T-cell (primary cell): ENCODE data around the gene PRDX4. TPM values are rescaled to one million over a fixed set of nuclear protein-coding genes. Genes with fewer than 3 reads are reported as not detected.

ENCODE experiments used
- ATAC-seq, 4 experiments: fragments of 200-7000 bp in 3 of 4; fragments of 150-1000 bp in 1 of 4; cut with Tn5 transposase; replicated peaks in 1 of 4; 1 replicate in 3 of 4; 2 replicates in 1 of 4; pipeline ENCODE4 v1.10.0; 2021; ENCODE audit warnings: moderate library complexity in 3 of 4, mild to moderate bottlenecking in 2 of 4, moderate number of reproducible peaks in 1 of 4
- CTCF ChIA-PET, 2 donors: fragments of 300-600 bp; sonication (Branson Sonifier 250); formaldehyde crosslinking; loops; one replicate each; lab custom pipeline; 2022; ENCODE audit warnings: antibody characterized with exemption in 2 of 2; lab: Charles Lee
- POLR2A ChIA-PET, 2 donors: fragments of 300-600 bp; sonication (Branson Sonifier 250); formaldehyde crosslinking; loops; one replicate each; lab custom pipeline; 2022; ENCODE audit warnings: antibody characterized with exemption in 2 of 2; lab: Charles Lee
- DNase-seq, 35 experiments: peaks; one replicate each; pipeline versions ENCODE4 v3.0.0 to v3.0.0-alpha.2; 2013 to 2023
- H3K27ac ChIP-seq: one replicate; pipeline ENCODE4 v1.5.1; 2013; ENCODE audit warnings: low read length
- H3K27me3 ChIP-seq, 2 experiments: replicated peaks in 1 of 2; 1 replicate in 1 of 2; 2 replicates in 1 of 2; pipeline versions ENCODE4 v1.6.1 to v1.7.0; 2013; ENCODE audit warnings: low read length in 1 of 2, mixed read lengths in 1 of 2; ENCODE audit not compliant: control insufficient read depth in 2 of 2, insufficient read depth in 2 of 2; ENCODE audit errors: extremely low read depth in 1 of 2
- H3K36me3 ChIP-seq, 2 donors: 1 replicate in 1 of 2; 2 replicates in 1 of 2; pipeline versions ENCODE4 v1.6.1 to v1.7.0; 2013; ENCODE audit warnings: low read length in 1 of 2; ENCODE audit not compliant: control insufficient read depth in 2 of 2, insufficient read depth in 1 of 2; ENCODE audit errors: extremely low read depth in 1 of 2
- H3K4me1 ChIP-seq, 2 experiments: 1 replicate in 1 of 2; 2 replicates in 1 of 2; pipeline versions ENCODE4 v1.6.1 to v1.7.0; 2013; ENCODE audit warnings: low read length in 2 of 2, mixed read lengths in 1 of 2; ENCODE audit not compliant: insufficient read depth in 2 of 2, control insufficient read depth in 1 of 2; ENCODE audit errors: extremely low read depth in 1 of 2
- H3K4me3 ChIP-seq, 2 donors: 1 replicate in 1 of 2; 2 replicates in 1 of 2; pipeline versions ENCODE4 v1.5.1 to v1.7.0; 2013; ENCODE audit warnings: mild to moderate bottlenecking in 2 of 2, low read length in 1 of 2, moderate library complexity in 1 of 2; ENCODE audit not compliant: control insufficient read depth in 1 of 2; ENCODE audit errors: extremely low read depth in 1 of 2
- H3K9me3 ChIP-seq: 2 replicates; pipeline ENCODE4 v1.7.0; 2013
- H3K27ac Mint-ChIP-seq, 2 donors: one replicate each; pipeline ENCODE4 v1.8.0; 2020 to 2021; ENCODE audit warnings: mild to moderate bottlenecking in 2 of 2, mixed read lengths in 2 of 2
- H3K27me3 Mint-ChIP-seq, 2 donors: one replicate each; pipeline ENCODE4 v1.8.0; 2021 to 2022; ENCODE audit warnings: mixed read lengths in 2 of 2
- H3K36me3 Mint-ChIP-seq: one replicate; pipeline ENCODE4 v1.8.0; 2021; ENCODE audit warnings: mixed read lengths
- H3K4me1 Mint-ChIP-seq, 3 donors: one replicate each; pipeline ENCODE4 v1.8.0; 2020 to 2022; ENCODE audit warnings: mixed read lengths in 3 of 3, mild to moderate bottlenecking in 1 of 3
- H3K4me3 Mint-ChIP-seq, 3 donors: one replicate each; pipeline ENCODE4 v1.8.0; 2020 to 2022; ENCODE audit warnings: mild to moderate bottlenecking in 3 of 3, mixed read lengths in 3 of 3, moderate library complexity in 3 of 3
- H3K9me3 Mint-ChIP-seq, 3 donors: one replicate each; pipeline ENCODE4 v1.8.0; 2020 to 2022; ENCODE audit warnings: mixed read lengths in 3 of 3
- WGBS: methylation state at CpG from one replicate; pipeline ENCODE4 v1.1.5; 2013; ENCODE audit warnings: missing lambda C conversion rate; ENCODE audit not compliant: insufficient coverage; 5-methylcytosine and 5-hydroxymethylcytosine counted together
- total RNA-seq, 35 experiments: library from RNA in 6 of 35; stranded (reverse) in 6 of 35; fragments of 120-200 nt in 1 of 35; gene quantifications; one replicate each; pipeline versions ENCODE4 v1.2.1 to v1.2.4 and lab custom pipeline; 2013 to 2026

Gene PRDX4
- total RNA-seq (10 to 100 TPM in 3 of 5 donors, 1 to 10 TPM in 2; 8.4 to 16.6 (median 14.2) TPM), total RNA-seq (lab: John Stamatoyannopoulos, UW) (4.0 to 116 (median 13.3) reads per million in 29 experiments)
- 24.6 TPM for total RNA-seq (2013)

DNA sequence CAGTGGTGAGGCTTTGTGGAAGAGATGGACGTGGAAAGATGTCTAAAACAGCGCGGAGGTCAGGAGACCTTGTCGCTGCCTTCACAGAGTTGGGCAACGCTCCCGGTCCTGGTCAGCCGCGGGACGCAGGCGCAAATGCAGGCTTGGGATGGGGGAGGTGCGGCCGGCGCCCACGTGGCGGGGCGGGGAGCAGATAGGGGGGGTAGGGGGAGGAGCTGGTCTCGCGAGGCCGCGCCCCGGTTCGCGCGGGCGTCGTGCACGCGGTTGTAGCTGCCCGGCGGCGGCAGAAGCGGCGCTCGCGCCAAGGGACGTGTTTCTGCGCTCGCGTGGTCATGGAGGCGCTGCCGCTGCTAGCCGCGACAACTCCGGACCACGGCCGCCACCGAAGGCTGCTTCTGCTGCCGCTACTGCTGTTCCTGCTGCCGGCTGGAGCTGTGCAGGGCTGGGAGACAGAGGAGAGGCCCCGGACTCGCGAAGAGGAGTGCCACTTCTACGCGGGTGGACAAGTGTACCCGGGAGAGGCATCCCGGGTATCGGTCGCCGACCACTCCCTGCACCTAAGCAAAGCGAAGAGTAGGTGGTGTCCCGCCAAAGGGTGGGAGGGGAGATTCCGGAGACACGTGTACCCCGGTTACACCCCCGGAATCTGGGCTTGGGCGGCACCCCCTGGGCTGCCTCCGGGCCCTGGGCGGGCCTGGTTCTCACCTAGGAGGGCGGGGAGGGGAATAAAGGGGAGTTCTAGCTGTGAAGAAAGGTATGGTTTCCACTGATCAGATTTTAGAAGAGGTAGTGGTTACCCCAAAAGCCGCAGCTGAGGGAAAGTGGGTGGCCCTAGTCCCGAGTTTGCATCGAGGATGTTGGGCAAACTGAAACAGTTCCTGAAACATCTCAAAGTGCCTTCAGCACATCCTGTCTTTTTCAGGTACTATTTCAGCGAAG, at the start of gene PRDX4:
PRDX4 (plus strand) TSS at position 255 of the 939 bp plus-strand sequence; CDS start at position 333, 78 bp downstream.
- H3K27ac ChIP-seq: peak within 1 kb of the TSS; percentile 78
- peak within 1 kb of the TSS; percentile 59 to 70 for H3K4me3 ChIP-seq
- peak within 1 kb of the TSS; percentile 83 to 90 (median 84) for H3K4me3 Mint-ChIP-seq
- under 1% methylated on average over 23 of the region's 73 CpGs for WGBS
- ATAC-seq: peak; percentile 87 to 94 (median 89)
- no peaks in the 10 kb centered on the region for H3K36me3 ChIP-seq
- ChIA-PET POLR2A (interaction anchor here in 1 of 2 donors (0.6 to 1.8 kb wide), 5 partner anchors 21 to 386 kb away, joined by 3 to 5 read pairs (median 3); partner anchors contain the start of genes ACOT9 and SAT1), CTCF (interaction anchor here in 1 of 2 donors (1.1 kb wide), 1 partner anchor 234 kb away, joined by 5 read pairs; no protein-coding TSS in a partner anchor)
- peak; percentile 28 to 78 (median 54) for DNase-seq
- H3K9me3 ChIP-seq: no peaks in the 10 kb centered on the region
- H3K4me1 Mint-ChIP-seq: peaks cover 20 to 24% (median 22%) of the 10 kb centered on the region in 3 donors
- peaks cover 0 to 3% of the 10 kb centered on the region in 2 donors for H3K27me3 Mint-ChIP-seq
- no peaks in the 10 kb centered on the region for H3K9me3 Mint-ChIP-seq
- H3K27ac Mint-ChIP-seq: peak within 1 kb of the TSS; percentile 87 to 92
- peaks cover 2% of the 10 kb centered on the region for H3K36me3 Mint-ChIP-seq
- peaks cover 4 to 6% of the 10 kb centered on the region in 2 experiments for H3K4me1 ChIP-seq
- no peaks in the 10 kb centered on the region for H3K27me3 ChIP-seq

DNA sequence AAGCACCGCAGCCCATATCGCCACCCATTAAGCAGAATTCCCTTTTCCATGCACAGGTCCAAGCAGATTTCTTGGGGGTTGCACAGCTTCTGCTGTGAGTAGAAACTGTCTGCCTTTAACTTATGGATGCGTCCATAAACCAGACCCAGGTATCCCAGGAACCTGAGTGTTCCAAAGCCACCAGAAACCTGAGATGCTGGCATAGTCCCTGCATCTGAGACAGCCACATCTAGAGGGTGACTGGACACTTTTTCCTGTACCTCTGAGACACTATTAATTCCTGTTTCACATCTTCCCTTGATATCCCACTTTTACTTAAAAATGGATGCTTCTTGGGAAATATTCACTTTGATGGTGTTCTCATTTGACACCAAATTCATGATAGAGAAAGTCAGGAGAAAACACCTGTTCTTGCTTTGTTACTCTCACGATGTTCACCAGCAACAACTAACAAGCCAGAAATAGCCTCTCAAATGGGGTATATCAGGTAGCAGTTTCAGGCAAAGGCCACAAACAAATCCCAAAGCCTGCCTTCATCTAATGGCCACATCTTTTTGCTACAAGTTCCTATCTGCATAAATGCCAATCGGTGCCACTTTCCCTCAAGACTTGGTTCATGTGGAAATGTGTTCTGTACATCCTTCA, 45.5 kb upstream of the PRDX4 start:
- H3K27me3 Mint-ChIP-seq: peaks cover 0 to 23% of the 10 kb centered on the region in 2 donors
- no peak overlapping the region for H3K27ac ChIP-seq
- DNase-seq (no peak), ATAC-seq (no peak)
- no peak overlapping the region for H3K4me3 Mint-ChIP-seq
- H3K4me3 ChIP-seq: no peak overlapping the region
- no peaks in the 10 kb centered on the region for H3K9me3 ChIP-seq
- 80% methylated on average over 1 of the region's 5 CpGs for WGBS
- H3K4me1 ChIP-seq: no peaks in the 10 kb centered on the region
- no peaks in the 10 kb centered on the region for H3K36me3 Mint-ChIP-seq
- H3K27me3 ChIP-seq: no peaks in the 10 kb centered on the region
- H3K4me1 Mint-ChIP-seq: no peaks in the 10 kb centered on the region
- no peak overlapping the region for H3K27ac Mint-ChIP-seq
- H3K9me3 Mint-ChIP-seq: no peaks in the 10 kb centered on the region
- H3K36me3 ChIP-seq: no peaks in the 10 kb centered on the region
- POLR2A ChIA-PET: no interaction called here
- CTCF ChIA-PET: no interaction called here

DNA sequence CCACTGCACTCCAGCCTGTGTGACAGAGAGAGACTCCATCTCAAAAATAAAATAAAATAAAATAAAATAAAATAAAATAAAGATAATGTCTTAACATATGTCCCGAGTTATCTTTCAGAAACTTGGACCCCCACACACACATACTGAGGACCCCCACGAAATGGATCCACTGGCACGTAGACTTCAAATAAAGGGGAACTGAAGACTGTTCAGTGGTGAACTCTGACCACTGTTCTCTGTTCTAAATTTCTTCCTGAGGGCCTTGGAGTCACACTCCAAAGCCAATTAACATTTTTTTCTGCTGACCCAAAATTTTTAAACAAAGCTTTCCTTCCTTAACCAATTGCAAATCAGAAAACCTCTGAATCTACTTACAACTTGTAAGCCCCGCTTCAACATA, 43.5 kb upstream of the PRDX4 start:
- ChIA-PET CTCF (no interaction called here), POLR2A (no interaction called here)
- Mint-ChIP-seq H3K9me3 (no peaks in the 10 kb centered on the region), H3K4me1 (no peaks in the 10 kb centered on the region), H3K27ac (no peak overlapping the region), H3K36me3 (no peaks in the 10 kb centered on the region), H3K27me3 (peaks cover 1 to 34% of the 10 kb centered on the region in 2 donors), H3K4me3 (no peak overlapping the region)
- 40% methylated on average over 1 of the region's 4 CpGs for WGBS
- no peak for ATAC-seq
- Histone ChIP-seq H3K4me3 (no peak overlapping the region), H3K9me3 (no peaks in the 10 kb centered on the region), H3K27ac (no peak overlapping the region), H3K4me1 (no peaks in the 10 kb centered on the region), H3K36me3 (no peaks in the 10 kb centered on the region), H3K27me3 (no peaks in the 10 kb centered on the region)
- no peak for DNase-seq

DNA sequence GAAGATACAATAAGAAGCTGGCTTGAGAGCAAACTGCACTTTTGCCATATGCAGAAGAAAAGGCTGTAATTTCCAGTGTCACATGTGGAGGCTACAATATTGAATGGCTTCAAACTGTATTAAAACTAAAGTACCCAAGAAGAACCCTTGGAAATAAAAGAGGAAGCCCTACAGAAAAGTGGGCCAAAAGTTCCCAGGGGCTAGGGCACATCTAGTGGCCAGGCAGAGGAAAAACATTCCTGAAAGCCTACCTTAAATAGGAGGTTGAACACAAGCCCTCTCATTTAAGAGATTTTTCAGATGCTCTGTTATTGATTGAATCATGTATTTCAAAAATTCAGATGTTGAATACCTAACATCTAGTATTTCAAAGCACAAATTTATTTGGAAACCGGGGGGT, 40.6 kb upstream of the PRDX4 start:
- Mint-ChIP-seq H3K27ac (no peak overlapping the region), H3K4me3 (no peak overlapping the region), H3K4me1 (no peaks in the 10 kb centered on the region), H3K36me3 (no peaks in the 10 kb centered on the region), H3K27me3 (peaks cover 1 to 41% of the 10 kb centered on the region in 2 donors), H3K9me3 (no peaks in the 10 kb centered on the region)
- DNase-seq: no peak
- H3K4me3 ChIP-seq: no peak overlapping the region
- H3K9me3 ChIP-seq: no peaks in the 10 kb centered on the region
- no peak overlapping the region for H3K27ac ChIP-seq
- no peaks in the 10 kb centered on the region for H3K27me3 ChIP-seq
- no CpG with 5 or more reads among the region's 1 CpG for WGBS
- ChIA-PET CTCF (interaction anchor here in 1 of 2 donors (0.5 kb wide), 1 partner anchor 226 kb away, joined by 4 read pairs; no protein-coding TSS in a partner anchor), POLR2A (no interaction called here)
- H3K36me3 ChIP-seq: no peaks in the 10 kb centered on the region
- ATAC-seq: no peak
- no peaks in the 10 kb centered on the region for H3K4me1 ChIP-seq

DNA sequence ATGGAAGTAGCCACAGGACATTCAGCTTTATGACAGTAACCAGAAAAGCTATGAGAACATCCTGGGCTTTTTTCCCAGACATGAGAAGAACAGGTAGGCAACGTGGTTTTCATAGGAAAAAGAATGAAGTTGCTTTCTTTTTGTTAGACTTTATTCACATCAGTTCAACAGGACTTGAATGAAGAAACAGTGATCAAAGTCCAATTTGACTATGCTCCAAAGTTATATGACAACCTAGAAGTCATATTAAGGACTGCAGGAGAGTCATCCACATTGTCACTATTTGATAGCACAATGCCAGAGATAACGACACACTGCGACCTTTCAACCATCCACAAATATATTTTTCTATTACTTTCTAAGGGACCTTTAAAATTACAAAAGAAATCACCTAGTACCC, 39.2 kb upstream of the PRDX4 start:
- Histone ChIP-seq H3K9me3 (no peaks in the 10 kb centered on the region), H3K27me3 (peaks cover 0 to 2% of the 10 kb centered on the region in 2 experiments), H3K4me1 (no peaks in the 10 kb centered on the region), H3K36me3 (no peaks in the 10 kb centered on the region), H3K27ac (no peak overlapping the region), H3K4me3 (no peak overlapping the region)
- ChIA-PET CTCF (no interaction called here), POLR2A (no interaction called here)
- peaks cover 1 to 40% of the 10 kb centered on the region in 2 donors for H3K27me3 Mint-ChIP-seq
- DNase-seq (no peak), ATAC-seq (no peak)
- no peaks in the 10 kb centered on the region for H3K36me3 Mint-ChIP-seq
- no peak overlapping the region for H3K4me3 Mint-ChIP-seq
- H3K4me1 Mint-ChIP-seq: no peaks in the 10 kb centered on the region
- WGBS: no CpG with 5 or more reads among the region's 3 CpGs
- H3K9me3 Mint-ChIP-seq: no peaks in the 10 kb centered on the region
- no peak overlapping the region for H3K27ac Mint-ChIP-seq

DNA sequence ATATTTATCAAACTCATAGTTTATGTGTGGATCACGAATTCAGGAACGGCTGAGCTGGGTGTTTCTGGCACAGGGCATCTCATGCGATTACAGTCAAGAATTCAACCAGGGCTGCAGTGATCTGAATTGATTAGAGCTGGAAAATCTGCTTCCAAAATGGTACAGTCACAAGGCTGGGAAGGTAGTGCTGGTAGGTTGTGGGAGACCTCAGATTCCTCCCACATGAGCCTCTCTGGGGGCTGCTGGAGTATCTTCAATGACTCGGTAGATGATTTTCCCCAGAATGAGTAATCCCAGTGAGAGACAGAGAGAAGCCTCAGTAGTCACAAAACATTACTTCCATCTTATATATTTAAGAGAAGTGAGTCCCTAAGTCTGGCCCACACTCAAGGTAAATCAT, 36.2 kb upstream of the PRDX4 start:
- Mint-ChIP-seq H3K9me3 (no peaks in the 10 kb centered on the region), H3K27ac (no peak overlapping the region), H3K27me3 (peaks cover 1 to 33% of the 10 kb centered on the region in 2 donors), H3K36me3 (no peaks in the 10 kb centered on the region), H3K4me1 (no peaks in the 10 kb centered on the region), H3K4me3 (no peak overlapping the region)
- H3K4me3 ChIP-seq: no peak overlapping the region
- DNase-seq (no peak), ATAC-seq (no peak)
- H3K27ac ChIP-seq: no peak overlapping the region
- WGBS: no CpG with 5 or more reads among the region's 4 CpGs
- no peaks in the 10 kb centered on the region for H3K36me3 ChIP-seq
- ChIA-PET CTCF (no interaction called here), POLR2A (no interaction called here)
- no peaks in the 10 kb centered on the region for H3K9me3 ChIP-seq
- peaks cover 0 to 2% of the 10 kb centered on the region in 2 experiments for H3K27me3 ChIP-seq
- H3K4me1 ChIP-seq: no peaks in the 10 kb centered on the region
